CD4-positive, alpha-beta T cell treated with Interleukin-1 beta for 1 hour (primary cell): ENCODE results near the gene MRPL24.

ENCODE experiments used
- DNase-seq, 2 donors: peaks; one replicate each; pipeline ENCODE4 v3.0.0-alpha.2; 2020 to 2022

The MRPL24 gene

GRCh38 chr1:156690675-156691036, 50.2 kb downstream of the MRPL24 start:
- no peak for DNase-seq

GRCh38 chr1:156689953-156690674, 50.8 kb downstream of the MRPL24 start:
- DNase-seq = no peak

- DNase-seq = peak; percentile 79 to 81
Measured at GRCh38 chr1:156689035-156689952, 51.6 kb downstream of the MRPL24 start.
